Sigmoid colon (tissue), 7 donors: ENCODE results near the gene TMEM168. TPM values are rescaled to one million over a fixed set of nuclear protein-coding genes. Genes with fewer than 3 reads are reported as not detected.

Source experiments
- DNase-seq: peaks from one replicate; pipeline ENCODE4 v3.0.0-alpha.2; 2019
- H3K27ac ChIP-seq, 4 donors: fragments of 200-600 bp; sonication (generic); one replicate each; pipeline ENCODE4 v1.5.1; 2016 to 2019; ENCODE audit warnings: mild to moderate bottlenecking in 1 of 4
- H3K27me3 ChIP-seq, 3 donors: fragments of 200-600 bp; sonication (generic); one replicate each; pipeline ENCODE4 v1.5.1; 2019; ENCODE audit warnings: mild to moderate bottlenecking in 1 of 3
- H3K36me3 ChIP-seq, 4 donors: fragments of 200-600 bp; sonication (generic); one replicate each; pipeline ENCODE4 v1.5.1; 2016 to 2019
- H3K4me1 ChIP-seq, 4 donors: fragments of 200-600 bp; sonication (generic); one replicate each; pipeline ENCODE4 v1.5.1; 2017 to 2019
- H3K4me3 ChIP-seq, 4 donors: fragments of 200-600 bp; sonication (generic); one replicate each; pipeline ENCODE4 v1.5.1; 2017 to 2019; ENCODE audit warnings: mild to moderate bottlenecking in 2 of 4, moderate library complexity in 1 of 4
- H3K9me3 ChIP-seq, 4 donors: fragments of 200-600 bp in 3 of 4; sonication (generic) in 3 of 4; one replicate each; pipeline versions ENCODE4 v1.5.1 to v1.6.1; 2013 to 2019
- EP300 ChIP-seq, 4 donors: sonication (generic); formaldehyde crosslinking; IDR thresholded peaks; one replicate each; pipeline ENCODE4 v1.6.1; 2017; ENCODE audit warnings: antibody characterized with exemption in 4 of 4
- POLR2A ChIP-seq, 2 donors: fragments of 450-650 bp; IDR thresholded peaks; one replicate each; pipeline ENCODE4 v1.6.1; 2016; ENCODE audit warnings: antibody characterized with exemption in 2 of 2, mild to moderate bottlenecking in 2 of 2, moderate library complexity in 2 of 2
- POLR2AphosphoS5 ChIP-seq, 4 donors: sonication (generic); formaldehyde crosslinking; IDR thresholded peaks; one replicate each; pipeline ENCODE4 v1.6.1; 2017; ENCODE audit warnings: antibody characterized with exemption in 4 of 4
- WGBS, 2 donors: extraction: QIAGEN DNeasy Blood & Tissue Kit; methylation state at CpG; one replicate each; pipeline ENCODE4 v1.1.7; 2013; 5-methylcytosine and 5-hydroxymethylcytosine counted together
- intact Hi-C: fragments of 100-400 bp; cut with DNase I; formaldehyde crosslinking; loops from one replicate; pipeline ENCODE4 v1.15.1; 2023
- polyA plus RNA-seq, 3 donors: library from polyadenylated mRNA; stranded (reverse); fragments of 200-250 nt; gene quantifications; one replicate each; pipeline ENCODE4 v1.2.3, GENCODE V29; 2013
- total RNA-seq, 4 donors: library from RNA; depleted of rRNA; stranded (reverse); fragments of >200 nt; gene quantifications; one replicate each; pipeline ENCODE4 v1.1.0, GENCODE V29; 2016
- TF ChIP-seq, protein P1 (sequence below), 4 experiments: fragments of 450-650 bp in 3 of 4; fragments of 200-600 bp in 1 of 4; IDR thresholded peaks; one replicate each; pipeline ENCODE4 v1.5.1; 2016 to 2019; ENCODE audit warnings: antibody characterized with exemption in 4 of 4, mild to moderate bottlenecking in 3 of 4, moderate library complexity in 2 of 4
- donor health status: healthy with polysubstance abuse.
- donor health status: Bipolar disorder and iron deficiency.
- donor health status: healthy.

TMEM168 gene
- total and polyA plus RNA-seq, 7 donors: 1.2 to 24.3 (median 14.3) TPM

DNA sequence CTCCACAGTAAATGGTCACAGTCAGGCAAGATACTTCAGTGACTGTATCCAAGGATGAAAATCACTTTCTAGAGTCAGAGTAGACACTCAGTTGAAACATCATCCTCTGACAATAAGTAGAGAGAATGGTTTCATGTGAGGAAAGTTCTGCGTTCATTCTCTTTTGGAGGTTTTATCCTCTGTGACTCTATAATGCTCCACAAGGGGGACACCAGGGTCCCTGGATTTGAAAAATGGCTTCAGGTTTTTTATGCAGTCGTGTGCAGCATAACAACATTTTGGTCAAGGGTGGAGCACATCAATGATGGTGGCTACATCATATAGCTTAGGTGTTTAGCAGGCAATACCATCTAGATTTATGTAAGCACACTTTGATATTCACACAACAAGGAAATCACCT lies 40.4 kb downstream of the TMEM168 start:
- Histone ChIP-seq H3K4me1 (no peaks in the 10 kb centered on the region), H3K27ac (no peak overlapping the region), H3K9me3 (no peaks in the 10 kb centered on the region), H3K4me3 (no peak overlapping the region), H3K36me3 (no peaks in the 10 kb centered on the region), H3K27me3 (no peaks in the 10 kb centered on the region)
- no peak for DNase-seq
- TF ChIP-seq, protein P1, sequence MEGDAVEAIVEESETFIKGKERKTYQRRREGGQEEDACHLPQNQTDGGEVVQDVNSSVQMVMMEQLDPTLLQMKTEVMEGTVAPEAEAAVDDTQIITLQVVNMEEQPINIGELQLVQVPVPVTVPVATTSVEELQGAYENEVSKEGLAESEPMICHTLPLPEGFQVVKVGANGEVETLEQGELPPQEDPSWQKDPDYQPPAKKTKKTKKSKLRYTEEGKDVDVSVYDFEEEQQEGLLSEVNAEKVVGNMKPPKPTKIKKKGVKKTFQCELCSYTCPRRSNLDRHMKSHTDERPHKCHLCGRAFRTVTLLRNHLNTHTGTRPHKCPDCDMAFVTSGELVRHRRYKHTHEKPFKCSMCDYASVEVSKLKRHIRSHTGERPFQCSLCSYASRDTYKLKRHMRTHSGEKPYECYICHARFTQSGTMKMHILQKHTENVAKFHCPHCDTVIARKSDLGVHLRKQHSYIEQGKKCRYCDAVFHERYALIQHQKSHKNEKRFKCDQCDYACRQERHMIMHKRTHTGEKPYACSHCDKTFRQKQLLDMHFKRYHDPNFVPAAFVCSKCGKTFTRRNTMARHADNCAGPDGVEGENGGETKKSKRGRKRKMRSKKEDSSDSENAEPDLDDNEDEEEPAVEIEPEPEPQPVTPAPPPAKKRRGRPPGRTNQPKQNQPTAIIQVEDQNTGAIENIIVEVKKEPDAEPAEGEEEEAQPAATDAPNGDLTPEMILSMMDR (IDR thresholded peaks at IDR 0.05): no peak
- TF ChIP-seq POLR2A (IDR thresholded peaks at IDR 0.05) (no peak), POLR2AphosphoS5 (IDR thresholded peaks at IDR 0.05) (no peak), EP300 (IDR thresholded peaks at IDR 0.05) (no peak)
- intact Hi-C loops: no loop called here
- 80 to 92% methylated on average over 2 of the region's 2 CpGs for WGBS, 2 donors

GRCh38 chr7:112748381-112748780 lies 41.8 kb downstream of the TMEM168 start:
- Histone ChIP-seq H3K4me3 (no peak overlapping the region), H3K27me3 (no peaks in the 10 kb centered on the region), H3K27ac (no peak overlapping the region), H3K9me3 (no peaks in the 10 kb centered on the region), H3K4me1 (no peaks in the 10 kb centered on the region), H3K36me3 (no peaks in the 10 kb centered on the region)
- no peak for DNase-seq
- intact Hi-C loops: no loop called here
- no peak for TF ChIP-seq EP300 (IDR thresholded peaks at IDR 0.05)
- TF ChIP-seq, protein P1 (IDR thresholded peaks at IDR 0.05): no peak
- no peak for TF ChIP-seq POLR2A (IDR thresholded peaks at IDR 0.05)
- no peak for TF ChIP-seq POLR2AphosphoS5 (IDR thresholded peaks at IDR 0.05)

DNA sequence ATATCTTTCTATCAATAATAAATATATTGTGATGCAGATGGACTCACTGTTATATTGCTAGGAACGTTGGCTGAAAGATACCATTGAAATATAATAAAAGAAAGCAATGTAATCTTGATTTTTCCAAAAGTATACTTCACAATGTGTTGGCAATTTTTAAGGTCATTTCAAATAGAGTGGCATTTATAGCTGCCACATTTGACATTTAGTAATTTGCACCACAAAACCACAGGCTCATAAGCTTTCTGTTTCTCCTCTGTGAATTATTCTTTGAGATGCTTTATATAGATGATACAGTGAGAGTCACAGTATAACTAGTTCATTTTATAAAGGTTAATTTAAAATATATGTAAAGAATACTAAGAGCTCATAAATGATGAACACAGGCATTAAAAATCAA lies 44.6 kb downstream of the TMEM168 start:
- intact Hi-C loops: no loop called here
- Histone ChIP-seq H3K4me1 (no peaks in the 10 kb centered on the region), H3K27ac (no peak overlapping the region), H3K36me3 (no peaks in the 10 kb centered on the region), H3K27me3 (no peaks in the 10 kb centered on the region), H3K4me3 (no peak overlapping the region), H3K9me3 (no peaks in the 10 kb centered on the region)
- no peak for TF ChIP-seq POLR2AphosphoS5 (IDR thresholded peaks at IDR 0.05)
- TF ChIP-seq POLR2A (IDR thresholded peaks at IDR 0.05): no peak
- TF ChIP-seq, protein P1 (IDR thresholded peaks at IDR 0.05): no peak
- 67 to 79% methylated on average over 1 of the region's 1 CpG for WGBS, 2 donors
- no peak for DNase-seq

- H3K9me3 ChIP-seq: no peaks in the 10 kb centered on the region
- H3K27ac ChIP-seq: no peak overlapping the region
- TF ChIP-seq POLR2A (IDR thresholded peaks at IDR 0.05): no peak
- TF ChIP-seq, protein P1 (IDR thresholded peaks at IDR 0.05): no peak
- TF ChIP-seq EP300 (IDR thresholded peaks at IDR 0.05): no peak
- no peak for TF ChIP-seq POLR2AphosphoS5 (IDR thresholded peaks at IDR 0.05)
- 88 to 90% methylated on average over 2 of the region's 2 CpGs for whole genome bisulfite sequencing, 2 donors
- no peak for DNase-seq
- H3K4me1 ChIP-seq: no peaks in the 10 kb centered on the region
- no peak overlapping the region for H3K4me3 ChIP-seq
- H3K36me3 ChIP-seq: no peaks in the 10 kb centered on the region
- intact Hi-C loops: no loop called here
- no peaks in the 10 kb centered on the region for H3K27me3 ChIP-seq
These were observed 45.4 kb downstream of the TMEM168 start for GRCh38 chr7:112744818-112745217.

DNA sequence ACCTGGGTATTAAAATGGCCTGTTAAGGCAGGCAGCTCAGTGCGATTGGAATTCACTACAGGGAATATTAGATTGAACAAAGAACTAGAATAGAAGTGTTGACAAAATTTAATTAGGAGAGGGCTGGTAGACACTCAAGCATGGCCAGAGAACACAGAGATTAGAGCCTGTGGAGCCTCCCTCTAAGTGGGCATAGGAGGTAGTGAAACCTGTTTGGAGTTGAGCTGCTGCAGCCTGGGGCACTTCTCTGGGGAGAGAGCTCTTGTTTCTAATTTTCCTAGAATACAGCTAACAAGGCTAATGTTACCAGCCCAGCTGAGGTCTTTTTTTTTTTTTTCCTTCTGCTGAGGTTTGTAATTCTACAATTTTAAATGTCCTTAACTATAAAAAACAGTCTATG lies 46.4 kb downstream of the TMEM168 start:
- H3K4me3 ChIP-seq: no peak overlapping the region
- TF ChIP-seq POLR2A (IDR thresholded peaks at IDR 0.05): no peak
- TF ChIP-seq POLR2AphosphoS5 (IDR thresholded peaks at IDR 0.05): no peak
- TF ChIP-seq EP300 (IDR thresholded peaks at IDR 0.05): no peak
- TF ChIP-seq, protein P1 (IDR thresholded peaks at IDR 0.05): no peak
- H3K4me1 ChIP-seq: no peaks in the 10 kb centered on the region
- WGBS, 2 donors: 96 to 98% methylated on average over 1 of the region's 1 CpG
- no peak overlapping the region for H3K27ac ChIP-seq
- no peaks in the 10 kb centered on the region for H3K36me3 ChIP-seq
- no peaks in the 10 kb centered on the region for H3K27me3 ChIP-seq
- no peaks in the 10 kb centered on the region for H3K9me3 ChIP-seq
- DNase-seq: no peak
- intact Hi-C loops: no loop called here
